ENCODE data around the gene FIBP. TPM values are rescaled to one million over a fixed set of nuclear protein-coding genes. Genes with fewer than 3 reads are reported as not detected.

The FIBP gene
- polyA plus RNA-seq, 4 donors = 57.6 to 131 (median 86.9) TPM

- no peak overlapping the region for H3K4me3 ChIP-seq (ENCODE audit: low read depth in 1 of 3, low read length in 3 of 3)
- 20 to 24% (median 23%) methylated on average over 14 of the region's 14 CpGs for WGBS, 3 donors
- peaks cover 0 to 6% (median 0%) of the 10 kb centered on the region in 3 donors for H3K36me3 ChIP-seq (ENCODE audit: control insufficient read depth in 3 of 3, insufficient read depth in 2 of 3, low read depth in 1 of 3, low read length in 3 of 3)
- H3K27me3 ChIP-seq (ENCODE audit: control insufficient read depth in 3 of 3, insufficient read depth in 3 of 3, low read length in 3 of 3) = peaks cover 0 to 26% (median 0%) of the 10 kb centered on the region in 3 donors
- FAIRE-seq (no peak), DNase-seq (peak in 1 of 2 donors; percentile 42)
- H3K9me3 ChIP-seq (ENCODE audit: control insufficient read depth in 2 of 2, insufficient read depth in 1 of 2, low read depth in 1 of 2, low read length in 1 of 2) = no peaks in the 10 kb centered on the region
- H3K4me1 ChIP-seq (ENCODE audit: control insufficient read depth in 3 of 3, insufficient read depth in 2 of 3, low read depth in 1 of 3, low read length in 2 of 3) = peaks cover 0 to 8% (median 2%) of the 10 kb centered on the region in 3 donors
- no peak overlapping the region for H3K27ac ChIP-seq (ENCODE audit: low read depth in 1 of 3, low read length in 2 of 3)
Measured at GRCh38 chr11:65911682-65912568, 23.7 kb upstream of the FIBP start.

GRCh38 chr11:65907878-65908277 lies 19.6 kb upstream of the FIBP start:
- Histone ChIP-seq H3K4me3 (ENCODE audit: low read depth in 1 of 3, low read length in 3 of 3) (no peak overlapping the region), H3K36me3 (ENCODE audit: control insufficient read depth in 3 of 3, insufficient read depth in 2 of 3, low read depth in 1 of 3, low read length in 3 of 3) (no peaks in the 10 kb centered on the region), H3K27me3 (ENCODE audit: control insufficient read depth in 3 of 3, insufficient read depth in 3 of 3, low read length in 3 of 3) (peaks cover 0 to 41% (median 0%) of the 10 kb centered on the region in 3 donors), H3K27ac (ENCODE audit: low read depth in 1 of 3, low read length in 2 of 3) (no peak overlapping the region), H3K9me3 (ENCODE audit: control insufficient read depth in 2 of 2, insufficient read depth in 1 of 2, low read depth in 1 of 2, low read length in 1 of 2) (no peaks in the 10 kb centered on the region), H3K4me1 (ENCODE audit: control insufficient read depth in 3 of 3, insufficient read depth in 2 of 3, low read depth in 1 of 3, low read length in 2 of 3) (peaks cover 0 to 2% (median 0%) of the 10 kb centered on the region in 3 donors)
- 82 to 95% (median 90%) methylated on average over 6 of the region's 6 CpGs for WGBS, 3 donors
- FAIRE-seq (no peak), DNase-seq (no peak)

GRCh38 chr11:65906602-65907001 lies 18.3 kb upstream of the FIBP start:
- DNase-seq = no peak
- Histone ChIP-seq H3K4me3 (ENCODE audit: low read depth in 1 of 3, low read length in 3 of 3) (no peak overlapping the region), H3K27ac (ENCODE audit: low read depth in 1 of 3, low read length in 2 of 3) (no peak overlapping the region), H3K4me1 (ENCODE audit: control insufficient read depth in 3 of 3, insufficient read depth in 2 of 3, low read depth in 1 of 3, low read length in 2 of 3) (no peaks in the 10 kb centered on the region), H3K27me3 (ENCODE audit: control insufficient read depth in 3 of 3, insufficient read depth in 3 of 3, low read length in 3 of 3) (peaks cover 0 to 51% (median 0%) of the 10 kb centered on the region in 3 donors), H3K9me3 (ENCODE audit: control insufficient read depth in 2 of 2, insufficient read depth in 1 of 2, low read depth in 1 of 2, low read length in 1 of 2) (no peaks in the 10 kb centered on the region), H3K36me3 (ENCODE audit: control insufficient read depth in 3 of 3, insufficient read depth in 2 of 3, low read depth in 1 of 3, low read length in 3 of 3) (no peaks in the 10 kb centered on the region)
- WGBS, 3 donors = 75 to 81% (median 79%) methylated on average over 5 of the region's 5 CpGs
- FAIRE-seq = no peak

GRCh38 chr11:65903715-65904114 lies 15.4 kb upstream of the FIBP start:
- no peak overlapping the region for H3K27ac ChIP-seq (ENCODE audit: low read depth in 1 of 3, low read length in 2 of 3)
- FAIRE-seq = no peak
- DNase-seq = no peak
- no peaks in the 10 kb centered on the region for H3K9me3 ChIP-seq (ENCODE audit: control insufficient read depth in 2 of 2, insufficient read depth in 1 of 2, low read depth in 1 of 2, low read length in 1 of 2)
- no peak overlapping the region for H3K4me3 ChIP-seq (ENCODE audit: low read depth in 1 of 3, low read length in 3 of 3)
- no peaks in the 10 kb centered on the region for H3K36me3 ChIP-seq (ENCODE audit: control insufficient read depth in 3 of 3, insufficient read depth in 2 of 3, low read depth in 1 of 3, low read length in 3 of 3)
- peaks cover 0 to 61% (median 0%) of the 10 kb centered on the region in 3 donors for H3K27me3 ChIP-seq (ENCODE audit: control insufficient read depth in 3 of 3, insufficient read depth in 3 of 3, low read length in 3 of 3)
- 19 to 60% (median 52%) methylated on average over 8 of the region's 8 CpGs for WGBS, 3 donors
- peaks cover 0 to 17% (median 4%) of the 10 kb centered on the region in 3 donors for H3K4me1 ChIP-seq (ENCODE audit: control insufficient read depth in 3 of 3, insufficient read depth in 2 of 3, low read depth in 1 of 3, low read length in 2 of 3)

GRCh38 chr11:65903068-65903481 lies 14.8 kb upstream of the FIBP start:
- peaks cover 0 to 66% (median 0%) of the 10 kb centered on the region in 3 donors for H3K27me3 ChIP-seq (ENCODE audit: control insufficient read depth in 3 of 3, insufficient read depth in 3 of 3, low read length in 3 of 3)
- H3K4me1 ChIP-seq (ENCODE audit: control insufficient read depth in 3 of 3, insufficient read depth in 2 of 3, low read depth in 1 of 3, low read length in 2 of 3) = peaks cover 0 to 17% (median 4%) of the 10 kb centered on the region in 3 donors
- no peak overlapping the region for H3K27ac ChIP-seq (ENCODE audit: low read depth in 1 of 3, low read length in 2 of 3)
- FAIRE-seq (no peak), DNase-seq (no peak)
- WGBS, 3 donors = 13 to 29% (median 22%) methylated on average over 5 of the region's 5 CpGs
- no peaks in the 10 kb centered on the region for H3K9me3 ChIP-seq (ENCODE audit: control insufficient read depth in 2 of 2, insufficient read depth in 1 of 2, low read depth in 1 of 2, low read length in 1 of 2)
- H3K4me3 ChIP-seq (ENCODE audit: low read depth in 1 of 3, low read length in 3 of 3) = no peak overlapping the region
- H3K36me3 ChIP-seq (ENCODE audit: control insufficient read depth in 3 of 3, insufficient read depth in 2 of 3, low read depth in 1 of 3, low read length in 3 of 3) = no peaks in the 10 kb centered on the region

- H3K4me3 ChIP-seq (ENCODE audit: low read depth in 1 of 3, low read length in 3 of 3) = no peak overlapping the region
Measured at GRCh38 chr11:65900899-65901180, 12.6 kb upstream of the FIBP start.

GRCh38 chr11:65900125-65900898 lies 12.0 kb upstream of the FIBP start, which contains the start of gene FOSL1:
Gene FOSL1 (minus strand): TSS chr11:65900388. CDS start chr11:65900339, 49 bp downstream.
- Histone ChIP-seq H3K36me3 (ENCODE audit: control insufficient read depth in 3 of 3, insufficient read depth in 2 of 3, low read depth in 1 of 3, low read length in 3 of 3) (no peaks in the 10 kb centered on the region), H3K4me3 (ENCODE audit: low read depth in 1 of 3, low read length in 3 of 3) (peak within 1 kb of the TSS in 2 of 3 donors; percentile 48 to 58), H3K27me3 (ENCODE audit: control insufficient read depth in 3 of 3, insufficient read depth in 3 of 3, low read length in 3 of 3) (peaks cover 0 to 76% (median 0%) of the 10 kb centered on the region in 3 donors), H3K9me3 (ENCODE audit: control insufficient read depth in 2 of 2, insufficient read depth in 1 of 2, low read depth in 1 of 2, low read length in 1 of 2) (no peaks in the 10 kb centered on the region), H3K4me1 (ENCODE audit: control insufficient read depth in 3 of 3, insufficient read depth in 2 of 3, low read depth in 1 of 3, low read length in 2 of 3) (peaks cover 0 to 17% (median 4%) of the 10 kb centered on the region in 3 donors), H3K27ac (ENCODE audit: low read depth in 1 of 3, low read length in 2 of 3) (peak within 1 kb of the TSS in 1 of 3 donors; percentile 88)
- DNase-seq = peak; percentile 96
- 1% methylated on average over 67 to 80 of the region's 80 CpGs for WGBS, 3 donors
- no peak for FAIRE-seq

More at GRCh38 chr11:65900899-65901180, 12.6 kb upstream of the FIBP start:
- H3K4me1 ChIP-seq (ENCODE audit: control insufficient read depth in 3 of 3, insufficient read depth in 2 of 3, low read depth in 1 of 3, low read length in 2 of 3) = peaks cover 0 to 17% (median 4%) of the 10 kb centered on the region in 3 donors
- H3K9me3 ChIP-seq (ENCODE audit: control insufficient read depth in 2 of 2, insufficient read depth in 1 of 2, low read depth in 1 of 2, low read length in 1 of 2) = no peaks in the 10 kb centered on the region
- 50 to 66% (median 58%) methylated on average over 11 of the region's 11 CpGs for WGBS, 3 donors
- no peak for FAIRE-seq
- H3K27me3 ChIP-seq (ENCODE audit: control insufficient read depth in 3 of 3, insufficient read depth in 3 of 3, low read length in 3 of 3) = peaks cover 0 to 71% (median 0%) of the 10 kb centered on the region in 3 donors
- DNase-seq = no peak
- H3K27ac ChIP-seq (ENCODE audit: low read depth in 1 of 3, low read length in 2 of 3) = peak overlapping the region in 1 of 3 donors; percentile 16
- no peaks in the 10 kb centered on the region for H3K36me3 ChIP-seq (ENCODE audit: control insufficient read depth in 3 of 3, insufficient read depth in 2 of 3, low read depth in 1 of 3, low read length in 3 of 3)
